ENCODE measurements around the gene FAM227A.
A peak's percentile ranks its signal among the peaks of the same experiment; 100 is the strongest.

The FAM227A gene

GRCh38 chr22:38656256-38657044 is at the start of gene FAM227A, which contains the start of gene CBY1:
Gene FAM227A, minus strand, starts transcription at chr22:38656392. Its CDS starts 6,224 bp downstream, at chr22:38650168.
Gene CBY1, plus strand, starts transcription at chr22:38656638. Its CDS starts 11,417 bp downstream, at chr22:38668055.
- Histone ChIP-seq H3K4me1 (ENCODE audit: insufficient read depth, low read length, poor library complexity, severe bottlenecking) (peaks cover 13% of the 10 kb centered on the region), H3K27me3 (ENCODE audit: insufficient read depth, low read length, poor library complexity, severe bottlenecking) (no peaks in the 10 kb centered on the region)
- no peak for TF ChIP-seq EZH2phosphoT487 (IDR thresholded peaks at IDR 0.05; ENCODE audit: borderline replicate concordance)
- no peak for TF ChIP-seq CTCF (conservative IDR thresholded peaks at IDR 0.05; ENCODE audit: low read length)

GRCh38 chr22:38705235-38706100 is 49.3 kb upstream of the FAM227A start, which contains the start of gene GTPBP1:
Gene GTPBP1, plus strand, starts transcription at chr22:38705944. Its CDS starts 12 bp downstream, at chr22:38705956.
- Histone ChIP-seq H3K4me2 (ENCODE audit: low read depth, low read length, poor library complexity, severe bottlenecking) (peak within 1 kb of the TSS; percentile 96), H3K9me3 (ENCODE audit: insufficient read depth, low read depth, low read length) (no peaks in the 10 kb centered on the region), H3K36me3 (ENCODE audit: insufficient read depth, low read length) (no peaks in the 10 kb centered on the region), H3K27me3 (ENCODE audit: insufficient read depth, low read length, poor library complexity, severe bottlenecking) (no peaks in the 10 kb centered on the region), H3K9me2 (replicated peaks; ENCODE audit: low read depth, low read length) (no peaks in the 10 kb centered on the region), H3K79me2 (ENCODE audit: insufficient read depth, low read length) (peaks cover 47% of the 10 kb centered on the region), H3K9ac (ENCODE audit: low read depth, low read length, poor library complexity, severe bottlenecking) (peak within 1 kb of the TSS; percentile 88), H3K4me3 (ENCODE audit: low read length, poor library complexity, severe bottlenecking) (peak within 1 kb of the TSS; percentile 89), H3F3A (ENCODE audit: low read depth) (0 out of 2 replicates have a peak, but pooled peaks cover 3% of the 10 kb centered on the region), H3K4me1 (ENCODE audit: insufficient read depth, low read length, poor library complexity, severe bottlenecking) (peaks cover 48% of the 10 kb centered on the region), H4K20me1 (ENCODE audit: insufficient read depth, low read length, poor library complexity, severe bottlenecking) (peaks cover 43% of the 10 kb centered on the region), H2AFZ (ENCODE audit: low read length) (peak within 1 kb of the TSS; percentile 65)
- no peak for TF ChIP-seq EZH2phosphoT487 (IDR thresholded peaks at IDR 0.05; ENCODE audit: borderline replicate concordance)
- no peak for TF ChIP-seq CTCF (conservative IDR thresholded peaks at IDR 0.05; ENCODE audit: low read length)

More at GRCh38 chr22:38656256-38657044, at the start of gene FAM227A, which contains the start of gene CBY1:
- Histone ChIP-seq H4K20me1 (ENCODE audit: insufficient read depth, low read length, poor library complexity, severe bottlenecking) (peaks cover 6% of the 10 kb centered on the region), H3K9me3 (ENCODE audit: insufficient read depth, low read depth, low read length) (no peaks in the 10 kb centered on the region), H3K9ac (ENCODE audit: low read depth, low read length, poor library complexity, severe bottlenecking) (peak within 1 kb of the TSS; percentile 76), H3K4me3 (ENCODE audit: low read length, poor library complexity, severe bottlenecking) (peak within 1 kb of the TSS; percentile 89), H3K4me2 (ENCODE audit: low read depth, low read length, poor library complexity, severe bottlenecking) (peak within 1 kb of the TSS; percentile 96), H3K9me2 (replicated peaks; ENCODE audit: low read depth, low read length) (no peaks in the 10 kb centered on the region), H3K36me3 (ENCODE audit: insufficient read depth, low read length) (no peaks in the 10 kb centered on the region), H3F3A (ENCODE audit: low read depth) (no peaks in the 10 kb centered on the region), H3K79me2 (ENCODE audit: insufficient read depth, low read length) (peaks cover 6% of the 10 kb centered on the region; the same call in 1 of the 2 replicates), H2AFZ (ENCODE audit: low read length) (peak within 1 kb of the TSS; percentile 97)

- no peaks in the 10 kb centered on the region for H3K9me3 ChIP-seq (ENCODE audit: insufficient read depth, low read depth, low read length)
- H3K36me3 ChIP-seq (ENCODE audit: insufficient read depth, low read length) = no peaks in the 10 kb centered on the region
- peak overlapping the region; percentile 65 for H2AFZ ChIP-seq (ENCODE audit: low read length)
- H3F3A ChIP-seq (ENCODE audit: low read depth) = 0 out of 2 replicates have a peak, but pooled peaks cover 3% of the 10 kb centered on the region
- peak overlapping the region; percentile 74 for H3K4me3 ChIP-seq (ENCODE audit: low read length, poor library complexity, severe bottlenecking)
- peak overlapping the region; percentile 71 for H3K9ac ChIP-seq (ENCODE audit: low read depth, low read length, poor library complexity, severe bottlenecking)
- no peaks in the 10 kb centered on the region for H3K9me2 ChIP-seq (replicated peaks; ENCODE audit: low read depth, low read length)
- peaks cover 47% of the 10 kb centered on the region for H3K4me1 ChIP-seq (ENCODE audit: insufficient read depth, low read length, poor library complexity, severe bottlenecking)
- peaks cover 47% of the 10 kb centered on the region for H3K79me2 ChIP-seq (ENCODE audit: insufficient read depth, low read length)
- no peak for TF ChIP-seq EZH2phosphoT487 (IDR thresholded peaks at IDR 0.05; ENCODE audit: borderline replicate concordance)
- TF ChIP-seq CTCF (conservative IDR thresholded peaks at IDR 0.05; ENCODE audit: low read length) = no peak
- H3K4me2 ChIP-seq (ENCODE audit: low read depth, low read length, poor library complexity, severe bottlenecking) = peak overlapping the region; percentile 89
- H4K20me1 ChIP-seq (ENCODE audit: insufficient read depth, low read length, poor library complexity, severe bottlenecking) = peaks cover 42% of the 10 kb centered on the region
- H3K27me3 ChIP-seq (ENCODE audit: insufficient read depth, low read length, poor library complexity, severe bottlenecking) = no peaks in the 10 kb centered on the region
Observed at GRCh38 chr22:38704654-38705234, 48.6 kb upstream of the FAM227A start.

Data from Loucy (cell line).